C1 segment of cervical spinal cord (tissue), 14 donors: ENCODE measurements around the gene MRPL40.
"Not testable (repeated sequence)": the region's sequence is repeated elsewhere in the genome, so short reads cannot be mapped to it uniquely, and the experiment has no call there.

Source experiments
- DNase-seq, 14 donors: peaks; one replicate each; lab custom pipeline; 2025; lab: John Stamatoyannopoulos, UW

The MRPL40 gene

GRCh38 chr22:19440411-19441195, 8.3 kb downstream of the MRPL40 start:
- no peak for DNase-seq

- DNase-seq, result no peak
Measured at GRCh38 chr22:19442166-19442565, 9.8 kb downstream of the MRPL40 start.

GRCh38 chr22:19443544-19444211, 11.3 kb downstream of the MRPL40 start:
- no peak for DNase-seq

- not testable (repeated sequence) for DNase-seq
Measured at GRCh38 chr22:19445279-19445982, 13.1 kb downstream of the MRPL40 start.

- DNase-seq, result no peak
Measured at GRCh38 chr22:19446603-19447329, 14.4 kb downstream of the MRPL40 start.

GRCh38 chr22:19447330-19448075, 15.2 kb downstream of the MRPL40 start, which contains the start of gene C22orf39:
Gene C22orf39, minus strand, starts transcription at chr22:19447711. Its CDS starts 23 bp downstream, at chr22:19447688.
- DNase-seq, result peak; percentile 33 to 95 (median 87)

GRCh38 chr22:19448076-19448607, 15.8 kb downstream of the MRPL40 start:
- DNase-seq, result peak in 2 of 14 donors; percentile 25 to 53

GRCh38 chr22:19448739-19449421, 16.5 kb downstream of the MRPL40 start:
- DNase-seq, result no peak

GRCh38 chr22:19449422-19449767, 17.1 kb downstream of the MRPL40 start:
- DNase-seq, result no peak

- no peak for DNase-seq
Measured at GRCh38 chr22:19450363-19451175, 18.2 kb downstream of the MRPL40 start.

- no peak for DNase-seq
Measured at GRCh38 chr22:19451570-19451969, 19.2 kb downstream of the MRPL40 start.

GRCh38 chr22:19453718-19454117, 21.4 kb downstream of the MRPL40 start:
- no peak for DNase-seq

GRCh38 chr22:19454156-19454555, 21.8 kb downstream of the MRPL40 start:
- no peak for DNase-seq

GRCh38 chr22:19455033-19455432, 22.7 kb downstream of the MRPL40 start:
- no peak for DNase-seq

- DNase-seq, result peak in 1 of 14 donors; percentile 27
Measured at GRCh38 chr22:19455585-19456370, 23.4 kb downstream of the MRPL40 start.

- DNase-seq, result no peak
Measured at GRCh38 chr22:19456541-19456940, 24.2 kb downstream of the MRPL40 start.

GRCh38 chr22:19457828-19458428, 25.6 kb downstream of the MRPL40 start:
- no peak for DNase-seq

GRCh38 chr22:19460036-19460435, 27.7 kb downstream of the MRPL40 start:
- no peak for DNase-seq
